ENCODE data around the gene HIRA. TPM values are rescaled to one million over a fixed set of nuclear protein-coding genes. Genes with fewer than 3 reads are reported as not detected.

Gene HIRA
- total RNA-seq = 29.7 and 32.7 TPM in 2 replicates

DNA sequence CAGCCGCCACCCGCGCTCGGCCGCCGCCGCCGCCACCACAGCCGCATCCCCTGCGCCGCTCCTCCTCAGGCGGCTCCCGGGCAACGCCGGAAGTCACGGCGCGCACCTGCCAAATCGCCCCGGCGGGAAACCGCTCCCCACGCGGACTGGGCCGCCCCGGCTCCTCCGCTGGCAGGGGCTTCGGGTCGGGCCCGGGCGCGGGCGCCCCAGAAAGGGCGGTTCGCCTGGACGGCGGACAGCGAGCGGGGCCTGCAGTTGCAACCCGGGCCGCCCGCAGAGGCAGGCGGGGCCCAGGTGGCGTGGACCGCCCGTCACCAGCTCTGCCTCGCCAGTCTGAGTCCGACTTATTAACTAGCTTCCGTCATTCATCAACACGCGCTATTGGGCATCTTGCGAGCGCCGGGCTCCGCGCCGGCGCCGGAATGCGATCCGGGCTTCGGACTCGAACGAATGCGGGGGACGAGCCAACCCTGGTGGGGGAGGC is at the start of gene HIRA:
Gene HIRA, minus strand, starts transcription at position 85 of the 484 bp plus-strand sequence. CDS start 257 bp downstream, outside the sequence.
- H3K4me3 Mint-ChIP-seq = peak within 1 kb of the TSS; percentile 90
- peak; percentile 93 for DNase-seq
- peaks cover 22% of the 10 kb centered on the region for H3K36me3 Mint-ChIP-seq (ENCODE audit: low read depth)
- H3K9me3 Mint-ChIP-seq = no peaks in the 10 kb centered on the region
- peak; percentile 53 for ATAC-seq (ENCODE audit: low read depth)
- POLR2A ChIA-PET = interaction anchor here (0.6 to 5.3 kb wide), 17 partner anchors 10 to 380 kb away, joined by 3 to 92 read pairs (median 6); partner anchors contain the start of genes C22orf39, CDC45, CLTCL1 and ESS2
- intact Hi-C loops (cut with micrococcal nuclease) = loop anchor here (1.0 to 5.0 kb wide), 9 partner anchors 16 to 701 kb away; partner anchors contain the start of genes C22orf39, CDC45, CLTCL1 and DGCR2
- CTCF ChIA-PET = interaction anchor here (0.7 kb wide), 1 partner anchor 16 kb away, joined by 4 read pairs; the partner anchor contains the start of gene C22orf39
- TF ChIP-seq, protein P1, sequence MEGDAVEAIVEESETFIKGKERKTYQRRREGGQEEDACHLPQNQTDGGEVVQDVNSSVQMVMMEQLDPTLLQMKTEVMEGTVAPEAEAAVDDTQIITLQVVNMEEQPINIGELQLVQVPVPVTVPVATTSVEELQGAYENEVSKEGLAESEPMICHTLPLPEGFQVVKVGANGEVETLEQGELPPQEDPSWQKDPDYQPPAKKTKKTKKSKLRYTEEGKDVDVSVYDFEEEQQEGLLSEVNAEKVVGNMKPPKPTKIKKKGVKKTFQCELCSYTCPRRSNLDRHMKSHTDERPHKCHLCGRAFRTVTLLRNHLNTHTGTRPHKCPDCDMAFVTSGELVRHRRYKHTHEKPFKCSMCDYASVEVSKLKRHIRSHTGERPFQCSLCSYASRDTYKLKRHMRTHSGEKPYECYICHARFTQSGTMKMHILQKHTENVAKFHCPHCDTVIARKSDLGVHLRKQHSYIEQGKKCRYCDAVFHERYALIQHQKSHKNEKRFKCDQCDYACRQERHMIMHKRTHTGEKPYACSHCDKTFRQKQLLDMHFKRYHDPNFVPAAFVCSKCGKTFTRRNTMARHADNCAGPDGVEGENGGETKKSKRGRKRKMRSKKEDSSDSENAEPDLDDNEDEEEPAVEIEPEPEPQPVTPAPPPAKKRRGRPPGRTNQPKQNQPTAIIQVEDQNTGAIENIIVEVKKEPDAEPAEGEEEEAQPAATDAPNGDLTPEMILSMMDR (IDR thresholded peaks at IDR 0.05) = no peak
- peaks cover 59% of the 10 kb centered on the region for H3K4me1 Mint-ChIP-seq
- no peaks in the 10 kb centered on the region for H3K27me3 Mint-ChIP-seq
- H3K27ac Mint-ChIP-seq = peak within 1 kb of the TSS; percentile 91

GRCh38 chr22:19480789-19481188 is 49.3 kb upstream of the HIRA start:
- peaks cover 7% of the 10 kb centered on the region for H3K36me3 Mint-ChIP-seq (ENCODE audit: low read depth)
- H3K4me3 Mint-ChIP-seq = peak overlapping the region; percentile 6
- no peak overlapping the region for H3K27ac Mint-ChIP-seq
- ChIA-PET POLR2A (no interaction called here), CTCF (no interaction called here)
- DNase-seq (no peak), ATAC-seq (ENCODE audit: low read depth) (no peak)
- H3K9me3 Mint-ChIP-seq = no peaks in the 10 kb centered on the region
- H3K27me3 Mint-ChIP-seq = no peaks in the 10 kb centered on the region
- H3K4me1 Mint-ChIP-seq = peaks cover 25% of the 10 kb centered on the region
- TF ChIP-seq, protein P1 (IDR thresholded peaks at IDR 0.05) = no peak
- intact Hi-C loops (cut with micrococcal nuclease) = loop anchor here (1.0 kb wide), 1 partner anchor 150 kb away; no protein-coding TSS in a partner anchor

GRCh38 chr22:19480173-19480568 is 48.6 kb upstream of the HIRA start:
- Mint-ChIP-seq H3K27ac (no peak overlapping the region), H3K9me3 (no peaks in the 10 kb centered on the region), H3K4me3 (peak overlapping the region; percentile 93), H3K36me3 (ENCODE audit: low read depth) (peaks cover 11% of the 10 kb centered on the region), H3K4me1 (peaks cover 26% of the 10 kb centered on the region), H3K27me3 (no peaks in the 10 kb centered on the region)
- CTCF ChIA-PET = interaction anchor here (2.9 kb wide), 1 partner anchor 150 kb away, joined by 17 read pairs; no protein-coding TSS in a partner anchor
- TF ChIP-seq, protein P1 (IDR thresholded peaks at IDR 0.05) = no peak
- DNase-seq = no peak
- ATAC-seq (ENCODE audit: low read depth) = no peak
- intact Hi-C loops (cut with micrococcal nuclease) = loop anchor here (1.0 kb wide), 1 partner anchor 150 kb away; no protein-coding TSS in a partner anchor
- POLR2A ChIA-PET = interaction anchor here (0.6 to 2.6 kb wide), 10 partner anchors 33 to 1455 kb away, joined by 3 to 18 read pairs (median 4); partner anchors contain the start of genes C22orf39, DGCR2, ESS2 and HIRA

- TF ChIP-seq, protein P1 (IDR thresholded peaks at IDR 0.05) = no peak
- POLR2A ChIA-PET = interaction anchor here (0.6 to 2.6 kb wide), 12 partner anchors 32 to 1455 kb away, joined by 3 to 18 read pairs (median 4); partner anchors contain the start of genes C22orf39, DGCR2, ESS2 and HIRA
- H3K36me3 Mint-ChIP-seq (ENCODE audit: low read depth) = peaks cover 14% of the 10 kb centered on the region
- H3K4me1 Mint-ChIP-seq = peaks cover 26% of the 10 kb centered on the region
- H3K4me3 Mint-ChIP-seq = peak within 1 kb of the TSS; percentile 93
- peak; percentile 93 for ATAC-seq (ENCODE audit: low read depth)
- peak within 1 kb of the TSS; percentile 98 for H3K27ac Mint-ChIP-seq
- CTCF ChIA-PET = interaction anchor here (2.9 to 3.1 kb wide), 2 partner anchors 150 to 300 kb away, joined by 17 to 21 read pairs; partner anchors contain the start of gene SLC25A1
- intact Hi-C loops (cut with micrococcal nuclease) = loop anchor here (1.0 to 5.0 kb wide), 10 partner anchors 32 to 357 kb away; partner anchors contain the start of genes C22orf39, CLTCL1, DGCR2 and ESS2
- H3K9me3 Mint-ChIP-seq = no peaks in the 10 kb centered on the region
- DNase-seq = peak; percentile 79
- H3K27me3 Mint-ChIP-seq = no peaks in the 10 kb centered on the region
Observed at GRCh38 chr22:19479355-19480172, 48.0 kb upstream of the HIRA start, which contains the start of gene CDC45. Gene CDC45, plus strand, starts transcription at chr22:19479920. Its CDS starts 49 bp downstream, at chr22:19479969.

Measured in activated B cell treated with CpG ODN at 0.5 μM for 24 hours (primary cell).